Measurements from ENCODE around the gene SMPD3. TPM values are rescaled to one million over a fixed set of nuclear protein-coding genes. Genes with fewer than 3 reads are reported as not detected.
"Not testable (repeated sequence)": the region's sequence is repeated elsewhere in the genome, so short reads cannot be mapped to it uniquely, and the experiment has no call there.

SMPD3 gene
- total RNA-seq (2.0 TPM), polyA plus RNA-seq (0.18 TPM)

DNA sequence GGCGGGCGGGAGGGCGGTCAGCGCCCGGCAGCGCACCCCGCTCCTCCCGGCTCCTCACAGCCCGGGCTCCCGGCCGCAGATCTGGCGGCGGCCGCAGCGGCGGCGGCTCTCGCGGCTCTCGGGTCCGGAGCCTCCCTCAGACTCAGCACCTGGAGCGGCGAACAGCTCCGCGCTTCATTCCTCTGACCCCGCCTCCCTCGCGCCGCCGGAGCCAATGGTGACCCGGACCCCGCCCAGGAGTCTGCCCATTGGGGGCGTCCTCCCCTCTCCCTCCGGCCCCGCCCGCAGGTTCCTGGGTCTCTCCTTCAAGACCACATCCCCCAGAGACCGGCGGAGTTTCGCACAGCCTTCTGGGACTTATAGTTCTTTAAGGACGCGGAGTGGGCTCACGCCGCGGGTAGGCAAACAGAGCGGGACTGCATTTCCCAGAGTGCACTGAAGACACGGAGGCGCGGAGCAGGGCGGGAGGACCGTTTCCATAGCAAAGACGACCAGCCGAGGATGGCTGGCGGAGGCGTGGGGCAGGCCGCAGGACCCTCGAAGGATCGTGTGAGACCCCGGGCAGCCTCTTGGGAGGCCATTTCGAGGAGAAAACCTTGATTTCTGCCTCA, at the start of gene SMPD3:
TSS of gene SMPD3 (minus strand) at position 149 of the 611 bp plus-strand sequence. CDS start 76,327 bp downstream, outside the sequence.
- no peaks in the 10 kb centered on the region for H3K36me3 ChIP-seq (ENCODE audit: insufficient read depth)
- WGBS, result under 1% methylated on average over 59 of the region's 59 CpGs
- peak within 1 kb of the TSS; percentile 38 for H3K4me3 ChIP-seq (ENCODE audit: low read depth, low read length)
- no peaks in the 10 kb centered on the region for H3K4me1 ChIP-seq (ENCODE audit: insufficient read depth)
- peak; percentile 97 for DNase-seq (ENCODE audit: extremely low spot score)
- no peak within 1 kb of the TSS for H3K27ac ChIP-seq (ENCODE audit: low read depth)

DNA sequence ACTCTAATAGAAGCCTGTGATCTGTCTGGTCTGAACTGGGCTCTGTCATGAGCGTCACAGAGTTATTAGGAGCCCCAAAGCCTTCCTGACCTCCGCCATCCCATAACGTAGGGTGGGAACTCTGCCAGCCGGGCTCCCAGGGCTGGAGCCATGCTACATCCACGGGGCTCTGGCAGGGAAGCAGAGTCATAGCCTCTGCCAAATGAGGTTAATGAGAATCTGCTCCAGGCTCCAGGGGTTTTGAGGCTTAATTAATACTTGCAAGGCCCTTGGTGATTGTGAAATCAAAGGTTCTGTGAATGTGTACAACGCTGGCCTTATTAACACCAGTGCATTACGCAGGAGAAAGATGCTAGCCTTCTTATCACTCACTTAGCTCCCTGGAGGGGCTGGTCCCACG, 48.4 kb upstream of the SMPD3 start:
- DNase-seq (ENCODE audit: extremely low spot score), result no peak
- Histone ChIP-seq H3K27ac (ENCODE audit: low read depth) (no peak overlapping the region), H3K4me1 (ENCODE audit: insufficient read depth) (no peaks in the 10 kb centered on the region), H3K36me3 (ENCODE audit: insufficient read depth) (no peaks in the 10 kb centered on the region), H3K4me3 (ENCODE audit: low read depth, low read length) (no peak overlapping the region)
- WGBS, result 57% methylated on average over 8 of the region's 8 CpGs

DNA sequence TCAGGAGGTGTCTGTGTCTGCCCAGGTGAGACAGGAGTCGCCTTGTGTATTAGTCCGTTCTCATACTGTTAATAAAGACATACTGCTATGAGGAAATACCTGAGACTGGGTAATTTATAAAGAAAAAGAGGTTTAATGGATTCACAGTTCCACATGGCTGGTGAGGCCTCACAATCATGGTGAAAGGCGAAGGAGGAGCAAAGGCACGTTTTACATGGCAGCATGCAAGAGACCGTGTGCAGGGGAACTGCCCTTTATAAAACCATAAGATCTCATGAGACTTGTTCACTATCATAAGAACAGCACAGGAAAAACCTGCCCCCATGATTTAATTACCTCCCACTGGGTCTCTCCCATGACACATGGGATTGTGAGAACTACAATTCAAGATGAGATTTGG, 46.0 kb upstream of the SMPD3 start:
- not testable (repeated sequence) for DNase-seq (ENCODE audit: extremely low spot score); H3K4me1 ChIP-seq (ENCODE audit: insufficient read depth); H3K4me3 ChIP-seq (ENCODE audit: low read depth, low read length); H3K36me3 ChIP-seq (ENCODE audit: insufficient read depth); H3K27ac ChIP-seq (ENCODE audit: low read depth)
- WGBS, result 95% methylated on average over 5 of the region's 5 CpGs

GRCh38 chr16:68493412-68494070, 45.2 kb upstream of the SMPD3 start:
- no peak for DNase-seq (ENCODE audit: extremely low spot score)
- H3K4me1 ChIP-seq (ENCODE audit: insufficient read depth), result no peaks in the 10 kb centered on the region
- H3K36me3 ChIP-seq (ENCODE audit: insufficient read depth), result no peaks in the 10 kb centered on the region
- 87% methylated on average over 5 of the region's 5 CpGs for WGBS
- no peak overlapping the region for H3K4me3 ChIP-seq (ENCODE audit: low read depth, low read length)
- no peak overlapping the region for H3K27ac ChIP-seq (ENCODE audit: low read depth)

- WGBS, result 76% methylated on average over 6 of the region's 6 CpGs
- no peaks in the 10 kb centered on the region for H3K36me3 ChIP-seq (ENCODE audit: insufficient read depth)
- no peak for DNase-seq (ENCODE audit: extremely low spot score)
- H3K4me3 ChIP-seq (ENCODE audit: low read depth, low read length), result no peak overlapping the region
- no peaks in the 10 kb centered on the region for H3K4me1 ChIP-seq (ENCODE audit: insufficient read depth)
- no peak overlapping the region for H3K27ac ChIP-seq (ENCODE audit: low read depth)
These were observed 44.5 kb upstream of the SMPD3 start for GRCh38 chr16:68492543-68493411.

DNA sequence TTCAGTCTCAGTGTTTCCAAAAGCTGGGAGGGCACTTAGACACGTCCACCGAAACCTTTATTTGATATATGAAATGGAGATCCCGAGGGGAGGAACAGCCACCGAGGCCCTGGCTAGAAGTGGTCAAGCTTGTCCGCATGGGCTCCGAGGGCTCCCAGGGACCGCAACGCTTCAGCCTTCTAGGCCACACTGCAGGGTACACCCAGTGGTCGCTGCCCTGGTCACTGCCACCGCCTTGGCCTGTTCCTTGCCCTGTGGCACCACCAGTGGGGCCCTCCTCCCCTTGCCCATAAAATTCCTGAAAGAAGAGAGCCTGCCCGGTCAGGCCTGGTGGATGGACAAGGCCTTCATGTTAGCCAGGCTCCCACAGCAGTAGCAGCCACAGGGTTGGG, 43.8 kb upstream of the SMPD3 start:
- H3K4me3 ChIP-seq (ENCODE audit: low read depth, low read length), result no peak overlapping the region
- H3K36me3 ChIP-seq (ENCODE audit: insufficient read depth), result no peaks in the 10 kb centered on the region
- H3K4me1 ChIP-seq (ENCODE audit: insufficient read depth), result no peaks in the 10 kb centered on the region
- no peak overlapping the region for H3K27ac ChIP-seq (ENCODE audit: low read depth)
- WGBS, result 71% methylated on average over 11 of the region's 11 CpGs
- DNase-seq (ENCODE audit: extremely low spot score), result no peak

- DNase-seq (ENCODE audit: extremely low spot score), result no peak
- Histone ChIP-seq H3K4me1 (ENCODE audit: insufficient read depth) (no peaks in the 10 kb centered on the region), H3K27ac (ENCODE audit: low read depth) (no peak overlapping the region), H3K4me3 (ENCODE audit: low read depth, low read length) (no peak overlapping the region), H3K36me3 (ENCODE audit: insufficient read depth) (no peaks in the 10 kb centered on the region)
- 76% methylated on average over 14 of the region's 14 CpGs for WGBS
These were observed 43.3 kb upstream of the SMPD3 start for GRCh38 chr16:68491576-68491950.

- Histone ChIP-seq H3K27ac (ENCODE audit: low read depth) (no peak overlapping the region), H3K4me3 (ENCODE audit: low read depth, low read length) (no peak overlapping the region), H3K36me3 (ENCODE audit: insufficient read depth) (no peaks in the 10 kb centered on the region), H3K4me1 (ENCODE audit: insufficient read depth) (no peaks in the 10 kb centered on the region)
- DNase-seq (ENCODE audit: extremely low spot score), result no peak
- WGBS, result 48% methylated on average over 13 of the region's 13 CpGs
These were observed 42.7 kb upstream of the SMPD3 start for GRCh38 chr16:68490829-68491575.

GRCh38 chr16:68490358-68490757, 42.0 kb upstream of the SMPD3 start:
- WGBS, result 69% methylated on average over 1 of the region's 1 CpG
- no peak for DNase-seq (ENCODE audit: extremely low spot score)
- H3K4me3 ChIP-seq (ENCODE audit: low read depth, low read length), result no peak overlapping the region
- no peaks in the 10 kb centered on the region for H3K4me1 ChIP-seq (ENCODE audit: insufficient read depth)
- no peaks in the 10 kb centered on the region for H3K36me3 ChIP-seq (ENCODE audit: insufficient read depth)
- no peak overlapping the region for H3K27ac ChIP-seq (ENCODE audit: low read depth)

DNA sequence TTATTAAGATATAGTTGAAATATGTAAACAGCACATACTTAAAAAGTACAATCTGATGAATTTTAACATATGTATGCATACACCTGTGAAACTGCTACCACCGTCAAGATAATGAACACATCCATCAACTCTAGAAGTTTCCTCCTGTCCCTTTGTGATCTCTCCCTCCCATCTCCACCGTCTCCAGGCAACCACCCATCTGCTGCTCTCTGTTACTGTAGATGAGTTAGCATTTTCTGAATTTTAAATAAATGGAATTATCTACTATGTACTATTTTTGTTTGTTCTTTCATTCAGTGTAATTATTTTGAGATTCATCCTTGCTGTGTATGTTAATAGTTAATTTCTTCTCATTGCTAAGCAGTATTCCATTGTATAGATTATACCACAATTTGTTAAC, 40.2 kb upstream of the SMPD3 start:
- WGBS, result 64% methylated on average over 2 of the region's 2 CpGs
- Histone ChIP-seq H3K4me1 (ENCODE audit: insufficient read depth) (no peaks in the 10 kb centered on the region), H3K4me3 (ENCODE audit: low read depth, low read length) (no peak overlapping the region), H3K36me3 (ENCODE audit: insufficient read depth) (no peaks in the 10 kb centered on the region), H3K27ac (ENCODE audit: low read depth) (no peak overlapping the region)
- no peak for DNase-seq (ENCODE audit: extremely low spot score)

GRCh38 chr16:68487669-68488068, 39.4 kb upstream of the SMPD3 start:
- WGBS, result 85% methylated on average over 6 of the region's 6 CpGs
- no peak overlapping the region for H3K4me3 ChIP-seq (ENCODE audit: low read depth, low read length)
- no peaks in the 10 kb centered on the region for H3K4me1 ChIP-seq (ENCODE audit: insufficient read depth)
- DNase-seq (ENCODE audit: extremely low spot score), result no peak
- H3K36me3 ChIP-seq (ENCODE audit: insufficient read depth), result no peaks in the 10 kb centered on the region
- H3K27ac ChIP-seq (ENCODE audit: low read depth), result no peak overlapping the region

DNA sequence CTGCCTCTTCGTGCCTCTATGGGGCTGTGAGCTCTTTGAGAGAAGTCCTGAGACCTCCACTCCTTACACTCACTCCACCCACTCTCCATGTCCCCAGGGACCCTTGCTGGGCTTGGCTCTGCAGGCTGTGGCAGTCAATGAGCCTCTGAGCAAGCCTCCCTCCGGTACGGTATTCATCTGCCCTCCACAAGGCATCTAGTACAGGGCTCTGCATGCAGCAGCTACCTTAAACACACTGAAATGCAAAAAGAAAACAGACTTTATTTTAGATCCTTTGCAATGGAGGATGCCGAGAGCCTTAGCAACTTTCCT, 38.9 kb upstream of the SMPD3 start:
- Histone ChIP-seq H3K4me1 (ENCODE audit: insufficient read depth) (no peaks in the 10 kb centered on the region), H3K4me3 (ENCODE audit: low read depth, low read length) (no peak overlapping the region), H3K36me3 (ENCODE audit: insufficient read depth) (no peaks in the 10 kb centered on the region), H3K27ac (ENCODE audit: low read depth) (no peak overlapping the region)
- 48% methylated on average over 4 of the region's 4 CpGs for WGBS
- DNase-seq (ENCODE audit: extremely low spot score), result no peak

DNA sequence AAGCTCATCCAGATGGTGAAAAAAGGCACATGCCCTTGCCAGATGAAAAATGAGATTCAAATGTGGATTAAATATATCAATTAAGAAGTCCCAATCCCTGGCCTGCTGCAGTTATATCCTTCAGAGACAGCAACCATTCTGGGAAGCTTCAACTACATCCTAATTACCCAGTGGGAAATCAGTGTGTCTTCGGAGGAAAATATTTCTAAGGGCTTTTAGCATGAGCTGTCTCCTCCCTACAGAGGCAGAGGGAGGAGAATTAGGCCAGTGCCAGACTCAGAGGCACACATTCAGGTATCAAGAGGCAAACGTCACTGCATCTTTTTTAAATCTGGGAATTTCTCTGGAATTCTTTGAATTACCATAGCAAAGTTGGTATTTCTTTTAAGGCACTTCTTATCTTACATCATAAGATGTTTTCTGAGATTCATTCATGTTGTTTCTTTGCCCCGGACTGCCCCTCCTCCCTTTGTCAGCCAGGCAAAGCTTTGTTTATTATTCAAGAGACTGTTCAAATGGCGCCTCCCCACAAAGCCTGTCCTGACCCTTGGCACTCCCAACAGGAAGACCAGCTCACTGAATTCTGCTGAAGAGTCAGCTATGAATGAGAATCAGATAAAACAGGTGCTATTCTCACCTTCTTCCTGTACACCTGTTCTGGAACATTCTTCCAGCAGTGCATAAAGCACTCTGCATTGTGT, 38.3 kb upstream of the SMPD3 start:
- WGBS, result 21% methylated on average over 4 of the region's 4 CpGs
- Histone ChIP-seq H3K36me3 (ENCODE audit: insufficient read depth) (no peaks in the 10 kb centered on the region), H3K27ac (ENCODE audit: low read depth) (no peak overlapping the region), H3K4me3 (ENCODE audit: low read depth, low read length) (no peak overlapping the region), H3K4me1 (ENCODE audit: insufficient read depth) (no peaks in the 10 kb centered on the region)
- no peak for DNase-seq (ENCODE audit: extremely low spot score)
